Measurements from ENCODE around the gene COPG1. TPM values are rescaled to one million over a fixed set of nuclear protein-coding genes. Genes with fewer than 3 reads are reported as not detected.

Gene COPG1
- polyA plus RNA-seq, 1 of the 3 experiments (the other 2 are of a cell fraction), result 114 TPM

DNA sequence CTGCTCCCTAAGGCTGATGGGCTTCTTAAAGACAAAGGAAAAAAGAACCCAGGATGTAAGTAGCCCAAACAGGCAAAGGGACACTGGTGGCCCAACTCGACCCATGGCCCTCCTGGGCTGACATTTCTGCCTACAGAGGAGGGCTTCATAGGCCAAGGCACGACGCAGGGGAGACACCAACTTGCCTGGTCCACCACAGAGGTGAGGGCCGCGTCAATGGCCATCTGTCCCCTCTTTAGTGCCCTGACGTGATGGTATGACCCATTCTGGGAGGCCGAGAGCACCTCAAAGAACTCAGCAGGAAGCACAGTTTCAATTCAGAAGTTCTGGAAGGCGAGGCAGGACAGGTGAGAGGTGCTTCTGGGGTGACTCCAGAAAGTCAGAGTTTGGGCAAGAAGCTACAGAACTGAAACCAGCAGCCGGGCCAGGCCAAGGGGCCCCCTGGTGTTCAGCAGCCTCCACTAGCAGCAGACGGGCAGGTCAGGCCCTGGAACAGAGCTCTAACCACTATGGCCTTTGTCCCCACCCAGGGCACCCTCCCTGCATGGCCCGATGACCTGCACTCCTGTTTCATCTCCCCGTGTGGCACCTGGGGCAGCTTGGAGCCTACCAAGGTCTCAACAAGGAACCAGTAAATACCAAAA lies 74.4 kb downstream of the COPG1 start:
- Histone ChIP-seq H3K36me3 (replicated peaks in 1 of 2; ENCODE audit: control insufficient read depth in 1 of 2, insufficient read depth in 2 of 2, low read length in 1 of 2) (no peaks in the 10 kb centered on the region), H3K27me3 (ENCODE audit: insufficient read depth) (no peaks in the 10 kb centered on the region), H3K4me2 (no peak overlapping the region), H3F3A (replicated peaks; ENCODE audit: insufficient read depth) (no peaks in the 10 kb centered on the region), H3K27ac (ENCODE audit: low read depth in 2 of 2, low read length in 1 of 2) (no peak overlapping the region), H3K9me3 (no peaks in the 10 kb centered on the region), H4K20me1 (ENCODE audit: insufficient read depth) (no peaks in the 10 kb centered on the region), H3K79me2 (ENCODE audit: insufficient read depth) (no peaks in the 10 kb centered on the region), H3K9me2 (no peaks in the 10 kb centered on the region), H3K4me3 (ENCODE audit: low read depth in 2 of 2, low read length in 1 of 2) (no peak overlapping the region), H2AFZ (ENCODE audit: low read depth) (no peak overlapping the region), H3K4me1 (ENCODE audit: control insufficient read depth in 1 of 2, insufficient read depth in 2 of 2, low read depth in 1 of 2, low read length in 1 of 2) (no peaks in the 10 kb centered on the region), H3K9ac (no peak overlapping the region)
- ChIA-PET CTCF (interaction anchor here (1.2 kb wide), 1 partner anchor 24 kb away, joined by 3 read pairs; no protein-coding TSS in a partner anchor), POLR2A (no interaction called here)
- WGBS (ENCODE audit: low lambda C conversion rate), result 75% methylated on average over 4 of the region's 12 CpGs
- TF ChIP-seq, protein P1, sequence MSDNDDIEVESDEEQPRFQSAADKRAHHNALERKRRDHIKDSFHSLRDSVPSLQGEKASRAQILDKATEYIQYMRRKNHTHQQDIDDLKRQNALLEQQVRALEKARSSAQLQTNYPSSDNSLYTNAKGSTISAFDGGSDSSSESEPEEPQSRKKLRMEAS (IDR thresholded peaks at IDR 0.05; ENCODE audit: low read depth), result no peak
- TF ChIP-seq, protein P2, sequence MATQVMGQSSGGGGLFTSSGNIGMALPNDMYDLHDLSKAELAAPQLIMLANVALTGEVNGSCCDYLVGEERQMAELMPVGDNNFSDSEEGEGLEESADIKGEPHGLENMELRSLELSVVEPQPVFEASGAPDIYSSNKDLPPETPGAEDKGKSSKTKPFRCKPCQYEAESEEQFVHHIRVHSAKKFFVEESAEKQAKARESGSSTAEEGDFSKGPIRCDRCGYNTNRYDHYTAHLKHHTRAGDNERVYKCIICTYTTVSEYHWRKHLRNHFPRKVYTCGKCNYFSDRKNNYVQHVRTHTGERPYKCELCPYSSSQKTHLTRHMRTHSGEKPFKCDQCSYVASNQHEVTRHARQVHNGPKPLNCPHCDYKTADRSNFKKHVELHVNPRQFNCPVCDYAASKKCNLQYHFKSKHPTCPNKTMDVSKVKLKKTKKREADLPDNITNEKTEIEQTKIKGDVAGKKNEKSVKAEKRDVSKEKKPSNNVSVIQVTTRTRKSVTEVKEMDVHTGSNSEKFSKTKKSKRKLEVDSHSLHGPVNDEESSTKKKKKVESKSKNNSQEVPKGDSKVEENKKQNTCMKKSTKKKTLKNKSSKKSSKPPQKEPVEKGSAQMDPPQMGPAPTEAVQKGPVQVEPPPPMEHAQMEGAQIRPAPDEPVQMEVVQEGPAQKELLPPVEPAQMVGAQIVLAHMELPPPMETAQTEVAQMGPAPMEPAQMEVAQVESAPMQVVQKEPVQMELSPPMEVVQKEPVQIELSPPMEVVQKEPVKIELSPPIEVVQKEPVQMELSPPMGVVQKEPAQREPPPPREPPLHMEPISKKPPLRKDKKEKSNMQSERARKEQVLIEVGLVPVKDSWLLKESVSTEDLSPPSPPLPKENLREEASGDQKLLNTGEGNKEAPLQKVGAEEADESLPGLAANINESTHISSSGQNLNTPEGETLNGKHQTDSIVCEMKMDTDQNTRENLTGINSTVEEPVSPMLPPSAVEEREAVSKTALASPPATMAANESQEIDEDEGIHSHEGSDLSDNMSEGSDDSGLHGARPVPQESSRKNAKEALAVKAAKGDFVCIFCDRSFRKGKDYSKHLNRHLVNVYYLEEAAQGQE (IDR thresholded peaks at IDR 0.05; ENCODE audit: low read depth, low read length), result no peak
- no peak for TF ChIP-seq FOXM1 (IDR thresholded peaks at IDR 0.05; ENCODE audit: low read depth)
- no peak for TF ChIP-seq GABPA (IDR thresholded peaks at IDR 0.05; ENCODE audit: low read depth)
- no peak for TF ChIP-seq RCOR1 (IDR thresholded peaks at IDR 0.05; ENCODE audit: low read length)
- TF ChIP-seq GATA2 (CRISPR knock-in tag; IDR thresholded peaks at IDR 0.05), result no peak
- no peak for TF ChIP-seq ELF1 (IDR thresholded peaks at IDR 0.05)
- no peak for TF ChIP-seq RAD21 (IDR thresholded peaks at IDR 0.05; ENCODE audit: low read length)
- no peak for TF ChIP-seq EP300 (IDR thresholded peaks at IDR 0.05; ENCODE audit: borderline replicate concordance in 1 of 2, low read depth in 1 of 2, low read length in 1 of 2)
- DNase-seq, result no peak

DNA sequence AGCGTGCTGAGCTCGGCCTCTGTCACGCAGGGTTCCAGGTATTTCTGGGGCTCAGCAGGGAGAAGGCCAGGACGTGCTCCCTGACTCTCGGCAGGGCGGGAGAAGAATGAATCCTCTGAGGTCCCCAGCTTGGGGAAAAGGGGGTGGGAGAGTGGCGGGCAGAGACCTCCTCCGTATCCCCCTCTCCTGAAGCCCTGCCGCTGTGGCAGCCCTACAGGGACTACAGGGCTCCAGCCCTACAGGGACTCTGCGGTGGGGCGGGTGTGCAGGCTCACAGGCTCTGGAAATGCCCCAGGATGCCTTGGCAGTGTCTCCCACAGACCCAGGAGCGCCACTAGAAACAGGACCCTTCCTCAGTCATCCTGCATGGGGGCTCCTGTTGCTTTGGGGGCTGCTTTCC lies 75.4 kb downstream of the COPG1 start:
- no peaks in the 10 kb centered on the region for H3K27me3 ChIP-seq (ENCODE audit: insufficient read depth)
- H3K9me3 ChIP-seq, result no peaks in the 10 kb centered on the region
- CTCF ChIA-PET, result interaction anchor here (1.2 kb wide), 1 partner anchor 23 kb away, joined by 3 read pairs; no protein-coding TSS in a partner anchor
- H3K27ac ChIP-seq (ENCODE audit: low read depth in 2 of 2, low read length in 1 of 2), result no peak overlapping the region
- no peaks in the 10 kb centered on the region for H3K79me2 ChIP-seq (ENCODE audit: insufficient read depth)
- H3K9ac ChIP-seq, result no peak overlapping the region
- H2AFZ ChIP-seq (ENCODE audit: low read depth), result no peak overlapping the region
- no peaks in the 10 kb centered on the region for H3K9me2 ChIP-seq
- H3K36me3 ChIP-seq (replicated peaks in 1 of 2; ENCODE audit: control insufficient read depth in 1 of 2, insufficient read depth in 2 of 2, low read length in 1 of 2), result no peaks in the 10 kb centered on the region
- DNase-seq, result no peak
- no peaks in the 10 kb centered on the region for H3K4me1 ChIP-seq (ENCODE audit: control insufficient read depth in 1 of 2, insufficient read depth in 2 of 2, low read depth in 1 of 2, low read length in 1 of 2)
- no peak overlapping the region for H3K4me3 ChIP-seq (ENCODE audit: low read depth in 2 of 2, low read length in 1 of 2)
- POLR2A ChIA-PET, result interaction anchor here (2.0 kb wide), 1 partner anchor 9 kb away, joined by 6 read pairs; a partner anchor contains a TSS
- 100% methylated on average over 4 of the region's 12 CpGs for WGBS (ENCODE audit: low lambda C conversion rate)
- H4K20me1 ChIP-seq (ENCODE audit: insufficient read depth), result no peaks in the 10 kb centered on the region
- H3K4me2 ChIP-seq, result no peak overlapping the region
- H3F3A ChIP-seq (replicated peaks; ENCODE audit: insufficient read depth), result no peaks in the 10 kb centered on the region
- TF ChIP-seq, protein P3, sequence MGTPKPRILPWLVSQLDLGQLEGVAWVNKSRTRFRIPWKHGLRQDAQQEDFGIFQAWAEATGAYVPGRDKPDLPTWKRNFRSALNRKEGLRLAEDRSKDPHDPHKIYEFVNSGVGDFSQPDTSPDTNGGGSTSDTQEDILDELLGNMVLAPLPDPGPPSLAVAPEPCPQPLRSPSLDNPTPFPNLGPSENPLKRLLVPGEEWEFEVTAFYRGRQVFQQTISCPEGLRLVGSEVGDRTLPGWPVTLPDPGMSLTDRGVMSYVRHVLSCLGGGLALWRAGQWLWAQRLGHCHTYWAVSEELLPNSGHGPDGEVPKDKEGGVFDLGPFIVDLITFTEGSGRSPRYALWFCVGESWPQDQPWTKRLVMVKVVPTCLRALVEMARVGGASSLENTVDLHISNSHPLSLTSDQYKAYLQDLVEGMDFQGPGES (IDR thresholded peaks at IDR 0.05; ENCODE audit: low read depth, low read length), result no peak
- no peak for TF ChIP-seq YY1 (IDR thresholded peaks at IDR 0.05; ENCODE audit: low read depth)
- TF ChIP-seq RFX5 (IDR thresholded peaks at IDR 0.05; ENCODE audit: low read length), result no peak
- no peak for TF ChIP-seq FOSL2 (IDR thresholded peaks at IDR 0.05; ENCODE audit: borderline replicate concordance, low read depth)
- TF ChIP-seq GABPA (IDR thresholded peaks at IDR 0.05; ENCODE audit: low read depth), result no peak
- no peak for TF ChIP-seq TAF1 (IDR thresholded peaks at IDR 0.05; ENCODE audit: borderline replicate concordance, low read depth, low read length)
- no peak for TF ChIP-seq TEAD4 (IDR thresholded peaks at IDR 0.05; ENCODE audit: borderline replicate concordance, insufficient read depth)
- TF ChIP-seq NFIC (IDR thresholded peaks at IDR 0.05; ENCODE audit: borderline replicate concordance), result no peak
- TF ChIP-seq SMC3 (IDR thresholded peaks at IDR 0.05; ENCODE audit: low read depth, low read length), result no peak
- TF ChIP-seq, protein P4, sequence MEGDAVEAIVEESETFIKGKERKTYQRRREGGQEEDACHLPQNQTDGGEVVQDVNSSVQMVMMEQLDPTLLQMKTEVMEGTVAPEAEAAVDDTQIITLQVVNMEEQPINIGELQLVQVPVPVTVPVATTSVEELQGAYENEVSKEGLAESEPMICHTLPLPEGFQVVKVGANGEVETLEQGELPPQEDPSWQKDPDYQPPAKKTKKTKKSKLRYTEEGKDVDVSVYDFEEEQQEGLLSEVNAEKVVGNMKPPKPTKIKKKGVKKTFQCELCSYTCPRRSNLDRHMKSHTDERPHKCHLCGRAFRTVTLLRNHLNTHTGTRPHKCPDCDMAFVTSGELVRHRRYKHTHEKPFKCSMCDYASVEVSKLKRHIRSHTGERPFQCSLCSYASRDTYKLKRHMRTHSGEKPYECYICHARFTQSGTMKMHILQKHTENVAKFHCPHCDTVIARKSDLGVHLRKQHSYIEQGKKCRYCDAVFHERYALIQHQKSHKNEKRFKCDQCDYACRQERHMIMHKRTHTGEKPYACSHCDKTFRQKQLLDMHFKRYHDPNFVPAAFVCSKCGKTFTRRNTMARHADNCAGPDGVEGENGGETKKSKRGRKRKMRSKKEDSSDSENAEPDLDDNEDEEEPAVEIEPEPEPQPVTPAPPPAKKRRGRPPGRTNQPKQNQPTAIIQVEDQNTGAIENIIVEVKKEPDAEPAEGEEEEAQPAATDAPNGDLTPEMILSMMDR (IDR thresholded peaks at IDR 0.05), result no peak
